GM21723 (cell line): Measurements from ENCODE around the gene ROGDI.

Experiments used
- ATAC-seq: cut with Tn5 transposase; IDR thresholded peaks from one replicate; pipeline ENCODE4 v1.9.1; 2021; ENCODE audit warnings: mild to moderate bottlenecking, moderate library complexity; ENCODE audit not compliant: unreplicated experiment

ROGDI gene

GRCh38 chr16:4814046-4814445 lies 11.6 kb upstream of the ROGDI start:
- ATAC-seq: no peak

DNA sequence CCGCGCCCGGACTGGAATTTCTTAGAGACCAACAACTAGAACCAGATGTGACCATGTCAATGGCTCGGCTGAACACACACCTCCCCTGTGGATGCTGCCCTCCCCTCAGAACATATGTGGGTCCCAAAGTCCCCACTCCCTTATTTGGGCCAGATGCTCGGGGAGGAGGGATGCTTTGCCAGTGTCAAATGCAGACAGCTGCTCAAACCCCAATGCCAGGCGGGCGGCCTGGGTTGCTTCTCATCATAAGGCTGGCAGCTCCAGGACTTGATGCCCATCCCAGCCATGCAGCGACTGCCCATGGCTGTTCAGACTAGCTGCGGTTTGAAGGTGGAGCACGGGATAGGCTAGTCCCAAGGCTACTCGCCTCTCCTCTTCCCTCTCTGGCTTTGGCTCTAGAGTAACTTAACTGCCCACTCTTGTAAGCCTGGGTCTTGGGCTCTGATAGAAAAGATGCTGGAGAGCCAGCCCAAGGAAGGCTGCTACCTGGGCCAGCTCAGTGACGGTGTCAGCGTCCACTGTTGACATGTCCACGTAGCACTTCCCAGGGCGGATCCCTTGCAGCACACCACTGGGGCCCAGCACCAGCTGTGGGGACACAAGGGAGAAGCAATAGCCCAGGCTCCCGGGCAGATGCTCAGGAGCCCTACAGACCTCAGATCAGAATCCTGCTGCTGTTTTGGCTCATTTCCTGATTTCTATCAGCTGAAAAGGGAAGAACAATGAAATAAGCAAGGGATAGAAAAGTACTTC lies 11.0 kb upstream of the ROGDI start:
- ATAC-seq: no peak

DNA sequence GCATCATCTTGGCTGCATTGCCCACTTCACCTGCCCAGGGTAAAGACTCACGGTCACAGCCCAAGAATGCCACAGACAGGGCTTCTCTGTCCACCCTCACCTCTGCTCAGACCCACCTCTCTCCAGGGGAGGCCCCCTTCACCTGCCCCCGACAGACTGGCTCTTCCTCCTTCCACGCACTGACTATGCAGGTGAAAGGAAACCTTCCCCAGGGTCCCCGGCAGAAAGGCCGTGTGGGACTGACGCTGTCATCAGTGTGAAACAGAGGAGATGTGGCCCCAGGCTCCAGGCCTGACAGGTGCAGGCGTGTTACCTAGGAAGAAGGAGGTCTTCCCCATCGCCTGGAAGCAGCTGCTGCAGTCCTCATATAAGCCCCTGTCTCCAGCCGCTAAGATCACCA lies 9.3 kb upstream of the ROGDI start:
- no peak for ATAC-seq

DNA sequence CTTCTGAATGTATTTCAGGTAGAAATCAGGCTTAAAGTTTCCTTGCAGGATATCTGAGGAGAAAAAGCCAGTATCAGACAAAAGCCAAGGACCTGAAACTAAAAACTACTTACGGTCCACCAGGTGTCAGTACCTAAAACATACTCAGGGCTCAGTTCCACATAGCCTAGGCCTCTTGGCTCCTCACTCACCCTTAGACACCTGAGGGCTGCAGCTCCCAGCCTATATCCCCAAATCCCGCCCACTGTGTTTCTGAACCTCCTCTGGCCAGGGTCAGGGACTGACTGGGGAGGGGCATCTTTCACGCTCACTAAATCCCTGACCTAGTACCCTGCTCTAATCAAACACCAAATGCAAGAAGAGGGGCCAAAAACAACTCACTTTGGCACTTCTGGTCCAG lies 8.8 kb upstream of the ROGDI start:
- no peak for ATAC-seq

- no peak for ATAC-seq
These were observed 3.8 kb upstream of the ROGDI start for GRCh38 chr16:4806280-4806679.

DNA sequence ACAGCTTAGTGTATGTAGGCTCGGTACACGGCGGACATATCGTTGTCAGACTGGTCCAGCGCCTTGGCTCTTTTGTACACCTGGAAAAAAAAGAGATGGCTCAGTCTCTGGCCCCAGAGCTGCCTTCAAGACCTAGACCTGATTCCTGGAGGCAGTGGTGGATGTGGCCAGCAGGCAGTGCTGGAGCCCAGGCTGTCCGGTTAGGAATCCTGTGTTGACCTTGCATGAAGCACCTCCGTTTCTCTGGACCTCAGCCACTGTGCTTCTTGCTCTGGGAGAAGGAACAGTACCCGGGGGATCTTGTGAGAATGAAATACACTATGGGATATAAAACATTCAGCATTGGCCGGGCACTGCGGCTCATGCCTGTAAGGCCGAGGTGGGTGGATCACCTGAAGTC lies 2.8 kb upstream of the ROGDI start:
- ATAC-seq: no peak

DNA sequence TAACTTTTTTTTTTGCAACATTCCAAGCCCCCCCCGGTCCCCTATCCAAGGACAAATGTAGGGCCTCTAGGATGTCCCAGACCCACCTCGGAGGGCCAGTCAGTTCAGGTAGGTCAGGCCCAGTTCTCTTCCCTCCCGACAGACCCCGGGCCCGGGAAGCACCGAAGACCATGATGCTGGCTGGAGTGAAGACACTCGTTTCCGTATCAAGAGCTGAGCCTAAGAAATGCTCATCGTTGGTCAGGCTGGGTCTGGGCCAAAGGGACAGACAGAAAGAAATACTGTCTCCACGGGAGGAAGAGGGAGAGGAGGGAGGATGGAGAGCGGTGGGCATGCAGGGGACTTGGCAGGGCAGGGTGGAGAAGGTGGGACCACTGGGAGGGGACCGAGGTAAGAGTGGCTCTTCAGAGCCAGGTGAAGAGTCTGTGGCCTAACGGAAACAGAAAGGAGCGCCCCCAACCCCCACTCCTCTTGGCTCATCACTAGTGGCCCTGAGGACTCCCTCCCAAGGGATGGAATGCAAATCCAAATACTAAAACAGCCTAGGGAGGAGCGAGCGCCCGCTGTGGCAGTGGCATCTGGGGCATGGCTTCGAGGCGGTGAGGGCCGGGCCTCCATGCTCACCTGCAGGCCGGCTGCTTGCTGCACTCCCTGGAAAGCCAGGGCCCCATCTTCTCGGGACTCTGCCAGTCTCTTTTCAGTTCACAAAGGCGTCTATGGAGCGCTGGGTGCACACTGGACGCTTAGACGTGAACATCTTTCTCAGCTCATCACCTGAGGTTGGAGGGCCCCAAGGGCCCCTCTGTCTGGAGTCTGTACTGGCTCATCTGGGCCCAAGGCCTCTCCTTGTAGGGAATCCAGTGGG lies 1.7 kb upstream of the ROGDI start:
- ATAC-seq: no peak

GRCh38 chr16:4803401-4803844 lies 990 bp upstream of the ROGDI start:
- ATAC-seq: no peak

DNA sequence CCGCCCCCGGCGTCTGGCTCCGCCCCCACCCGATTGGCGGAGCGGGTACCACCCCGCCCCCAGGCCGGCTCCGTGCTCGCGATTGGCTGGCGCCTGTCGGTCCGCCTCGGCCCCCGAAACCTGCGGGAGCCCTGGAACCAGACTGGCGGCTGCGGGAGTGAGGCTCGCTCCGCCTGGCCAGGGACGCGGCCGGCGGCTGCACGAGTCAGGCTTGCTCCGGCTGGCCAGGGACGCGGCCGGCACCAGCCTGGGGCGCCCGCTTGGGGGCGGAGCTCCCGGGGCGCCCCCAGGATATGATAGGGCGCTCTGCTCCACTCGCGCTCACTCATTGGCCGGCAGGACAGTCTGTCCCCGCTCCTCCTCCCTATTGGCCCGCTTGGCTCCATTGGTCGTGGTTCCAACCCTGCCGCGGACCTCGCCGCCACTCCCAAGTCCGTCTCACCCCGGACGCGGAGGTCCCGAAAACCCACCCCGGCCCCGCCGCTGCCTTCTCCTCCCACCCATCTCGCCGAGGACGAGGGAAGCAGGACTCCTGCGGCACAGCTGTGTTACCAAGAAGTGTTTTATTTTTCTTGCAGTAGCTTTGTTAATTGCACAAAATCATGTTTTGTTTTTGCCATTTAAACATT lies 340 bp upstream of the ROGDI start:
- peak; percentile 91 for ATAC-seq

- no peak for ATAC-seq
These were observed 1.1 kb downstream of the ROGDI start for GRCh38 chr16:4801051-4801961.

DNA sequence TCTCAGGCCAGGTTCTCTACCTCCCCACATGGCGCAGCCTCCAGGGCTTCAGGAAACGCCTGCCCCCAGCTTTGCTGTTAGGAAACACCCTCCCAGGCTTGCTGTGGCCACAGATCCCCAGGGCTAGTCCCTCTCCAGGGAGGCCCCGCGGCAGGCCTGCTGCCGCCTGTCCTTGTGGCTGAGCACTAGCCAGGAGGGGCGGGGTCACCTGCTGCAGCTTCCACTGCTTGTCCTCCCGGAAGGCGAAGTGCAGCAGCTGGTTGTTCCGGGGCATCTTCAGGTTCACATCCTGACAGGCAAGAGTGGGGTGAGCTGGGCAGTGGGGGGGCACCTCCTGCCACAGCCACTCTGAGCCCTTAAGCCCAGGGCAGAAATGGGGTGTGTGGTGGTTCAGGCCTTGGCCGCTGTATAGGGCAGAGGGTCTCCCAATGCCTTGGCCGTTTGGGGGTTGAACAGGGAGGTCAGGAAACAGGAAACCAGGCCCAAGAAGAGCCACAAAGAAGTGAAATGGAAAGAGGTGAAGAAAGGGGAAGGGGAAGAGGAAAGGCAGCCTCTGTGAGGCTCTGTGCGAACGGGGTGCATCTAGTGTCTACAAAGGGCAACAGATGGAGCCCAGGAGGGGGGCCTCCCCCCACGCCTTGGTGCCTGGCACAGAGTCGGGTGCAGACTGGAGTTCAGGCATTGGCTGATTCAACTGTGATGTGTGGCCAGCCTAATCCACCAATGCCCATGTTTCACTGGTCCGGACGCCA lies 2.0 kb downstream of the ROGDI start:
- no peak for ATAC-seq

DNA sequence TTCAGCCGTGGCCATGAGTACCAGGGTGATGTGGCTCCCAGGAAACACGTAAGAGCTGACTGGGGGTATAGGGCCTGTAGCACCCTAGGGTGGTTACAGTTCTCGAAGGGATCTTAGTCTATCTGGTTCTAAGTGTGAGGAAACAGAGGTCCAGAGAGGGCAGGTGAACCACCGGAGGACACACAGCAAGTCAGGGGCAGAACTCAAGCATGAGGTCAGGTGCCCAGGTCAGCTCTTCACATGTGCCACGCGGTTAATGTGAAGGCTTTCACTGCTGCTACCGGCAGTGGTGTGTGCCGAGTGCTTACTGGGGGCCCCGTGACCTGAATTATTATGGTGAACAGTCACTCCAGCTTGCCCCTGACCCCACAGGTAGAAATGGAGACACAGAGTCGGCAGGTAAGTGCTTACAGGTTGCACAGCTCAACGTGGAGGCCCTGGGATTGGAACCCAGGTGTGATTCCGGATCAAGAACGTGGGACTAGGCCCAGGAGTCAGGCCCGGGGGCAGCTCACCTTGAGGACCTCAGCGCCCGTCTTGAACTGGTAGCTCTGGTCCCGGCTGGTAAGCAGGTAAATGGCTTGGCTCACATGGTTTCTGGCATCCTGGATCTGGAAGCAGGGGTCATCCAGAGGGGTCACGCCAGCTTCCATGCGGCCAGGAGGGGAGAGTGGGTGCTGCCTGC lies 3.1 kb downstream of the ROGDI start:
- no peak for ATAC-seq

GRCh38 chr16:4798456-4798855 lies 4.0 kb downstream of the ROGDI start:
- no peak for ATAC-seq

DNA sequence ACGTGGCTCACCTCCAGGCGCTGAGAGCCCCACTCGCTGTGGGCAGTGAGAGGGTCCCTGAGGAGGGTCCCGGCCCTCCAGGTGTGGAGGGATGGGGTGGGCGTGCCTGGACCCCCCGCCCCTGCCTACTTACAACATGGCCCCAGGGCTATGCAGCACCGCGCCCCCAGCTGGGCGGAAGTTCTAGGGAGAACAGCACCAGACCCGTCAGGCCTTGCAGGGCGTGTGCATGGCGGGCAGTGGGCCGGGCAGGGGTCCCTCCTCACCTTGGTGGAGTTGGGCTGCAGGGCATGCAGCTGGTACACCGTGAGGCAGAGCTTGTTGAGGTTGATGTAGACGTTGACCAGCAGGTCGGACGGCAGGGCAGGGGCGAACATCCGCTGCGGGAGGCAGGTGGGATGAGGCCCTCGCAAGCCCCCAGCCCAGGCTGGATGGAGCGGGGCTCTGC lies 4.6 kb downstream of the ROGDI start:
- ATAC-seq: no peak

GRCh38 chr16:4796982-4797804 lies 5.2 kb downstream of the ROGDI start:
- ATAC-seq: no peak

- no peak for ATAC-seq
These were observed 6.4 kb downstream of the ROGDI start for GRCh38 chr16:4795828-4796572.

DNA sequence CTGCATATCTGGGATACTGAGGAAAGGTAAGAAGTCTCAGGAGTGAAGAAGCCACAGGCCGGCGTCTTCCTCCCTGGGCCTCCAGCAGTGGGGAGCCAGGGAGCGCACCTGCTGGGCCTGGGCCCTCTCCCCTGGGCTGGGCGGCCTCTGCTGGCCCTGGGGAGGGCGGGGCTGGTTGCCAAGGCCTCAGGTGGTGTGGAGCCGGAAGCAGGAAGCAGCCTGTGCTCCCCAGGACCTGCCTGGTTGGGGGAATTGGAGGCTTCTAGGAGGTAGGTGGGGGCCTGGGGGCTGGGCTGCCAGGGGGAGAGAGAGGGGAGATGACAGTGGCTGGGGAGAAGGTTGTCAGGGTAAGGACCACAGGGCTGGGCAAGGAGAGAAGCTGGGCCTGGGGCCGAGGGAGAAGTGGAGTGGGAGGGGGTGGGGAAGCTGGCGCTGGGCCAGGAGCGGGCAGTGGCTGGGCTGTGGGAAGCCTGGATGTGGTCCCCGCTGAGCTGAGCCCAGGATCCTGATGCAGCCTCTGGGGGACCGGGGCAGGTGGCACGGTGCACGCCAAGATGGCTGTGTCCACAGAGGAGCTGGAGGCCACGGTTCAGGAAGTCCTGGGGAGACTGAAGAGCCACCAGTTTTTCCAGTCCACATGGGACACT lies 7.1 kb downstream of the ROGDI start, which contains the start of gene SMIM22:
Gene SMIM22 (plus strand): TSS at position 189 of the 647 bp plus-strand sequence. CDS start 366 bp downstream, at position 555.
- no peak for ATAC-seq
